Stomach (tissue), 9 donors: ENCODE data around the gene CCDC28B. TPM values are rescaled to one million over a fixed set of nuclear protein-coding genes. Genes with fewer than 3 reads are reported as not detected.
A peak's percentile ranks its signal among the peaks of the same experiment; 100 is the strongest.

Experiments used
- DNase-seq, 2 donors: peaks; one replicate each; pipeline versions ENCODE4 v3.0.0 to v3.0.0-alpha.2; 2013 to 2019
- H3K27ac ChIP-seq, 5 donors: fragments of 200-600 bp in 4 of 5; sonication (generic) in 4 of 5; one replicate each; pipeline ENCODE4 v1.5.1; 2013 to 2019; ENCODE audit warnings: mild to moderate bottlenecking in 1 of 5, moderate library complexity in 1 of 5
- H3K27me3 ChIP-seq, 3 donors: fragments of 200-600 bp; sonication (generic); one replicate each; pipeline ENCODE4 v1.5.1; 2017 to 2019; ENCODE audit warnings: mixed run types in 1 of 3
- H3K36me3 ChIP-seq, 4 donors: fragments of 200-600 bp; sonication (generic); 1 replicate in 3 of 4; 2 replicates in 1 of 4; pipeline ENCODE4 v1.5.1; 2016 to 2019
- H3K4me1 ChIP-seq, 4 donors: fragments of 200-600 bp; sonication (generic); one replicate each; pipeline ENCODE4 v1.5.1; 2016 to 2019
- H3K4me3 ChIP-seq, 4 donors: fragments of 200-600 bp; sonication (generic) in 3 of 4; one replicate each; pipeline ENCODE4 v1.5.1; 2016 to 2019; ENCODE audit warnings: mild to moderate bottlenecking in 1 of 4
- H3K9me3 ChIP-seq, 4 donors: fragments of 200-600 bp; sonication (generic); one replicate each; pipeline ENCODE4 v1.5.1; 2016 to 2019
- EP300 ChIP-seq: sonication (generic); formaldehyde crosslinking; IDR thresholded peaks from one replicate; pipeline ENCODE4 v1.6.1; 2017; ENCODE audit warnings: antibody characterized with exemption
- POLR2A ChIP-seq, 4 donors: fragments of 450-650 bp; IDR thresholded peaks; one replicate each; pipeline ENCODE4 v1.6.1; 2016; ENCODE audit warnings: antibody characterized with exemption in 4 of 4, control low read depth in 2 of 4, mild to moderate bottlenecking in 1 of 4, moderate library complexity in 1 of 4
- POLR2AphosphoS5 ChIP-seq, 3 donors: sonication (generic); formaldehyde crosslinking; IDR thresholded peaks; one replicate each; pipeline ENCODE4 v1.6.1; 2016; ENCODE audit warnings: antibody characterized with exemption in 3 of 3
- WGBS, 5 donors: extraction: QIAGEN DNeasy Blood & Tissue Kit in 3 of 5; methylation state at CpG; one replicate each; pipeline versions ENCODE4 v1.1.5 to v1.1.7; 2013 to 2018; 5-methylcytosine and 5-hydroxymethylcytosine counted together
- intact Hi-C: fragments of 100-400 bp; cut with DNase I; formaldehyde crosslinking; loops from one replicate; pipeline ENCODE4 v1.15.1; 2023; ENCODE audit warnings: low total_unique reads
- polyA plus RNA-seq, 3 donors: library from polyadenylated mRNA; stranded (reverse); fragments of 200-250 nt; gene quantifications; one replicate each; pipeline ENCODE4 v1.2.3, GENCODE V29; 2013
- total RNA-seq, 5 donors: library from RNA; depleted of rRNA; stranded (reverse); fragments of >200 nt; gene quantifications; one replicate each; pipeline versions ENCODE4 v1.1.0 to v1.2.3, GENCODE V29; 2014 to 2016
- TF ChIP-seq, protein P1 (sequence below), 7 experiments: fragments of 450-650 bp in 4 of 7; fragments of 200-600 bp in 3 of 7; sonication (generic) in 3 of 7; IDR thresholded peaks; one replicate each; pipeline ENCODE4 v1.5.1; 2016 to 2019; ENCODE audit warnings: antibody characterized with exemption in 7 of 7, control low read depth in 2 of 7, mild to moderate bottlenecking in 1 of 7
- donor health status: healthy with polysubstance abuse.
- donor health status: Bipolar disorder and iron deficiency.
- donor health status: healthy.

The CCDC28B gene
- total and polyA plus RNA-seq, 8 donors, result 0.45 to 27.8 (median 9.7) TPM; not detected in 2

GRCh38 chr1:32208891-32209328 lies 8.5 kb downstream of the CCDC28B start, which contains the start of gene DCDC2B:
TSS of gene DCDC2B (plus strand) at chr1:32209089. CDS start at chr1:32209094, 5 bp downstream.
- H3K27me3 ChIP-seq, result no peaks in the 10 kb centered on the region
- intact Hi-C loops, result no loop called here
- DNase-seq, result peak; percentile 89 to 94
- peak within 1 kb of the TSS; percentile 18 to 65 (median 46) for H3K27ac ChIP-seq
- peaks cover 12 to 30% (median 26%) of the 10 kb centered on the region in 4 donors for H3K4me1 ChIP-seq
- no peaks in the 10 kb centered on the region for H3K9me3 ChIP-seq
- 33 to 43% (median 38%) methylated on average over 4 to 5 of the region's 5 CpGs; no CpG with 5 or more reads in 1 of the 5 donors for WGBS, 5 donors
- peaks cover 0 to 6% (median 4%) of the 10 kb centered on the region in 4 donors for H3K36me3 ChIP-seq
- no peak within 1 kb of the TSS for H3K4me3 ChIP-seq
- TF ChIP-seq EP300, result no peak
- TF ChIP-seq POLR2A (IDR thresholded peaks at IDR 0.05), result no peak
- TF ChIP-seq, protein P1, sequence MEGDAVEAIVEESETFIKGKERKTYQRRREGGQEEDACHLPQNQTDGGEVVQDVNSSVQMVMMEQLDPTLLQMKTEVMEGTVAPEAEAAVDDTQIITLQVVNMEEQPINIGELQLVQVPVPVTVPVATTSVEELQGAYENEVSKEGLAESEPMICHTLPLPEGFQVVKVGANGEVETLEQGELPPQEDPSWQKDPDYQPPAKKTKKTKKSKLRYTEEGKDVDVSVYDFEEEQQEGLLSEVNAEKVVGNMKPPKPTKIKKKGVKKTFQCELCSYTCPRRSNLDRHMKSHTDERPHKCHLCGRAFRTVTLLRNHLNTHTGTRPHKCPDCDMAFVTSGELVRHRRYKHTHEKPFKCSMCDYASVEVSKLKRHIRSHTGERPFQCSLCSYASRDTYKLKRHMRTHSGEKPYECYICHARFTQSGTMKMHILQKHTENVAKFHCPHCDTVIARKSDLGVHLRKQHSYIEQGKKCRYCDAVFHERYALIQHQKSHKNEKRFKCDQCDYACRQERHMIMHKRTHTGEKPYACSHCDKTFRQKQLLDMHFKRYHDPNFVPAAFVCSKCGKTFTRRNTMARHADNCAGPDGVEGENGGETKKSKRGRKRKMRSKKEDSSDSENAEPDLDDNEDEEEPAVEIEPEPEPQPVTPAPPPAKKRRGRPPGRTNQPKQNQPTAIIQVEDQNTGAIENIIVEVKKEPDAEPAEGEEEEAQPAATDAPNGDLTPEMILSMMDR (IDR thresholded peaks at IDR 0.05), result peak in 1 of 7 experiments; percentile 8
- peak in 1 of 3 donors; percentile 69 for TF ChIP-seq POLR2AphosphoS5 (IDR thresholded peaks at IDR 0.05)

GRCh38 chr1:32215629-32216480 lies 15.5 kb downstream of the CCDC28B start:
- peak; percentile 73 to 88 for DNase-seq
- intact Hi-C loops, result no loop called here
- H3K27me3 ChIP-seq, result no peaks in the 10 kb centered on the region
- H3K36me3 ChIP-seq, result peaks cover 20 to 66% (median 59%) of the 10 kb centered on the region in 4 donors
- H3K4me3 ChIP-seq, result no peak overlapping the region
- peaks cover 6 to 30% (median 16%) of the 10 kb centered on the region in 4 donors for H3K4me1 ChIP-seq
- no peaks in the 10 kb centered on the region for H3K9me3 ChIP-seq
- peak overlapping the region in 2 of 5 donors; percentile 41 to 42 for H3K27ac ChIP-seq
- 67 to 77% (median 74%) methylated on average over 10 of the region's 10 CpGs for WGBS, 5 donors
- TF ChIP-seq POLR2AphosphoS5 (IDR thresholded peaks at IDR 0.05) (peak in 1 of 3 donors; percentile 44), POLR2A (IDR thresholded peaks at IDR 0.05) (no peak), EP300 (no peak)
- TF ChIP-seq, protein P1 (IDR thresholded peaks at IDR 0.05), result peak in 5 of 7 experiments; percentile 36 to 75 (median 61)

- TF ChIP-seq, protein P1 (IDR thresholded peaks at IDR 0.05), result no peak
- TF ChIP-seq EP300, result no peak
- no peak for TF ChIP-seq POLR2A (IDR thresholded peaks at IDR 0.05)
- no peak for TF ChIP-seq POLR2AphosphoS5 (IDR thresholded peaks at IDR 0.05)
- Histone ChIP-seq H3K4me1 (peaks cover 13 to 37% (median 23%) of the 10 kb centered on the region in 4 donors), H3K4me3 (no peak overlapping the region), H3K27ac (peak overlapping the region in 1 of 5 donors; percentile 41), H3K9me3 (no peaks in the 10 kb centered on the region), H3K27me3 (no peaks in the 10 kb centered on the region), H3K36me3 (peaks cover 20 to 66% (median 59%) of the 10 kb centered on the region in 4 donors)
- intact Hi-C loops, result no loop called here
- WGBS, 5 donors, result 87 to 94% (median 90%) methylated on average over 5 of the region's 5 CpGs
- DNase-seq, result no peak
Observed at GRCh38 chr1:32216566-32216965, 16.2 kb downstream of the CCDC28B start.

DNA sequence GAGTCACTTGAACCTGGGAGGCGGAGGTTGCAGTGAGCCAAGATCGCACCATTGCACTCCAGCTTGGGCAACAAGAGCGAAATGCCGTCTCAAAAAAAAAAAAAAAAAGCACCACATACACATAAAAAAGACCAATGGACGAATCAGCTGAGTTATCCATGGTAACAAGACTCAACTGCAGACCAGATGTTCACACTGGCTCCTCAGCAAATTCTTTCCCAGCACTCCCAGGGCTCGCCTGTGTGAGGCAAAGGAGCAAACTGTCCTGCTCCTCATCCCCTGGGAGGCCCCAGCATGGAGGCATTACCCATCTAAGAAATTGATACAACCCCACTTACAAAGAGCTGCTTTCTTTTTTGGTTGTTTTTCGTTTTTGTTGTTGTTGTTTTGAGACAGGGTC lies 18.6 kb downstream of the CCDC28B start:
- WGBS, 5 donors, result 82 to 89% (median 85%) methylated on average over 7 of the region's 7 CpGs
- H3K27ac ChIP-seq, result no peak overlapping the region
- no peak overlapping the region for H3K4me3 ChIP-seq
- H3K4me1 ChIP-seq, result peaks cover 25 to 51% (median 40%) of the 10 kb centered on the region in 4 donors
- H3K9me3 ChIP-seq, result no peaks in the 10 kb centered on the region
- intact Hi-C loops, result no loop called here
- TF ChIP-seq EP300 (no peak), POLR2AphosphoS5 (IDR thresholded peaks at IDR 0.05) (no peak), POLR2A (IDR thresholded peaks at IDR 0.05) (no peak)
- TF ChIP-seq, protein P1 (IDR thresholded peaks at IDR 0.05), result no peak
- peaks cover 20 to 66% (median 58%) of the 10 kb centered on the region in 4 donors for H3K36me3 ChIP-seq
- DNase-seq, result no peak
- H3K27me3 ChIP-seq, result no peaks in the 10 kb centered on the region
